Measurements from ENCODE around the gene ZSCAN23. TPM values are rescaled to one million over a fixed set of nuclear protein-coding genes. Genes with fewer than 3 reads are reported as not detected.

ZSCAN23 gene
- total RNA-seq, 1 donor from 2014 or later = 1.7 TPM

- DNase-seq (no peak), ATAC-seq (no peak)
- Histone ChIP-seq H3K36me3 (no peaks in the 10 kb centered on the region), H3K27ac (no peak overlapping the region), H3K4me1 (no peaks in the 10 kb centered on the region), H3K4me3 (no peak overlapping the region), H3K9me3 (no peaks in the 10 kb centered on the region), H3K27me3 (ENCODE audit: low read depth) (peaks cover 26% of the 10 kb centered on the region)
- intact Hi-C loops (cut with DNase I) = no loop called here
- no peak for TF ChIP-seq CTCF (IDR thresholded peaks at IDR 0.05)
Observed at GRCh38 chr6:28486988-28487742, 43.9 kb upstream of the ZSCAN23 start.

DNA sequence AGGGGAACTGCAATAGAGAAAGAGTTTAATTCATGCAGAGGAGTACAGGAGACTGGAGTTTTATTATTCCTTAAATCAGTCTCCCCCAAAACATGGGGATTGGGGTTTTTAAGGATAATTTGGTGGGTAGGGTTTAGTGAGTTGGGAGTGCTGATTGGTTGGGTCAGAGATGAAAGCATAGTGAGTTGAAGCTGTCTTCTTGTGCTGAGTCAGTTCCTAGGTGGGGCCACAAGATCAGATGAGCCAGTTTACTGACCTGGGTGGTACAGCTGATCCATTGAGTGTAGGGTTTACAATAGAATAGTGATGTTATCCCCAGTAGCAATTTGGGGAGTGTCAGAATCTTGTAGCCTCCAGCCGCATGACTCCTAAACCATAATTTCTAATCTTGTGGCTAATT is 43.2 kb upstream of the ZSCAN23 start:
- Histone ChIP-seq H3K4me1 (no peaks in the 10 kb centered on the region), H3K36me3 (no peaks in the 10 kb centered on the region), H3K27me3 (ENCODE audit: low read depth) (peaks cover 20% of the 10 kb centered on the region), H3K27ac (no peak overlapping the region), H3K9me3 (no peaks in the 10 kb centered on the region), H3K4me3 (no peak overlapping the region)
- no peak for TF ChIP-seq CTCF (IDR thresholded peaks at IDR 0.05)
- DNase-seq (no peak), ATAC-seq (no peak)
- intact Hi-C loops (cut with DNase I) = no loop called here

- H3K27ac ChIP-seq = no peak overlapping the region
- H3K36me3 ChIP-seq = no peaks in the 10 kb centered on the region
- H3K9me3 ChIP-seq = no peaks in the 10 kb centered on the region
- ATAC-seq = no peak
- H3K4me3 ChIP-seq = no peak overlapping the region
- H3K4me1 ChIP-seq = no peaks in the 10 kb centered on the region
- H3K27me3 ChIP-seq (ENCODE audit: low read depth) = peaks cover 22% of the 10 kb centered on the region
- intact Hi-C loops (cut with DNase I) = no loop called here
- TF ChIP-seq CTCF (IDR thresholded peaks at IDR 0.05) = no peak
- no peak for DNase-seq
Observed at GRCh38 chr6:28485482-28485881, 42.2 kb upstream of the ZSCAN23 start.

- H3K27me3 ChIP-seq (ENCODE audit: low read depth) = peaks cover 30% of the 10 kb centered on the region
Observed at GRCh38 chr6:28480253-28480932, 37.1 kb upstream of the ZSCAN23 start.

DNA sequence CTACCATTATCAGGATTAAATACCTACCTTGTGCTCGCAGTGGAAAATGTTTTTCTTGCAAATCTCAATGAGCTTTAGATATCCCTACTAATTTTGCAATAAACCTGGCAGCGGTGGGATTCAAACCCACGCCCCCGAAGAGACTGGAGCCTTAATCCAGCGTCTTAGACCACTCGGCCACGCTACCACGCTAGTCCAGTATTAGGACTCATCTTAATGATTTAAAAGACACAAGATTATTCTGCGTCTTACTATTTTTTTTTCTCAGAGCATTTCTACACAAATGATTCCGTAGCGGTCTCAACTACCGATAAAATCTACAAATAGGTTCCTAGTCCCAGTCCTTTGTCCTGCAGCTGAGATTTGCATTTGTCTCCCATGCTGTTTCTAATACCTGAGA is 35.2 kb upstream of the ZSCAN23 start:
- TF ChIP-seq CTCF (IDR thresholded peaks at IDR 0.05) = no peak
- DNase-seq (no peak), ATAC-seq (no peak)
- Histone ChIP-seq H3K27ac (no peak overlapping the region), H3K4me1 (no peaks in the 10 kb centered on the region), H3K27me3 (ENCODE audit: low read depth) (peaks cover 30% of the 10 kb centered on the region), H3K4me3 (no peak overlapping the region), H3K36me3 (no peaks in the 10 kb centered on the region), H3K9me3 (no peaks in the 10 kb centered on the region)
- intact Hi-C loops (cut with DNase I) = no loop called here

More at GRCh38 chr6:28480253-28480932, 37.1 kb upstream of the ZSCAN23 start:
- H3K27ac ChIP-seq = no peak overlapping the region
- intact Hi-C loops (cut with DNase I) = no loop called here
- no peak for ATAC-seq
- no peaks in the 10 kb centered on the region for H3K36me3 ChIP-seq
- no peaks in the 10 kb centered on the region for H3K9me3 ChIP-seq
- TF ChIP-seq CTCF (IDR thresholded peaks at IDR 0.05) = no peak
- no peaks in the 10 kb centered on the region for H3K4me1 ChIP-seq
- no peak for DNase-seq
- no peak overlapping the region for H3K4me3 ChIP-seq

Measured in lower lobe of right lung (tissue), 2 donors.